ENCODE results near the gene C18orf32. TPM values are rescaled to one million over a fixed set of nuclear protein-coding genes. Genes with fewer than 3 reads are reported as not detected.

Gene C18orf32
- total and polyA plus RNA-seq, 2 donors (not counting 1 experiment from before 2014, with no cell fraction given): 20.8 to 36.3 TPM

- Histone ChIP-seq H4K20me1 (ENCODE audit: control insufficient read depth, insufficient read depth, low read length, poor library complexity, severe bottlenecking) (no peaks in the 10 kb centered on the region), H3K79me2 (ENCODE audit: control insufficient read depth, insufficient read depth, low read length) (no peaks in the 10 kb centered on the region), H3K27ac (ENCODE audit: low read length in 2 of 2) (no peak overlapping the region), H3K27me3 (replicated peaks in 1 of 4; ENCODE audit: control extremely low read depth in 1 of 4, control insufficient read depth in 3 of 4, insufficient read depth in 4 of 4, low read length in 3 of 4) (peaks cover 0 to 3% (median 0%) of the 10 kb centered on the region in 4 experiments), H3K4me3 (ENCODE audit: control extremely low read depth in 1 of 5, extremely low read depth in 1 of 5, insufficient read depth in 1 of 5, low read depth in 2 of 5, low read length in 4 of 5) (no peak overlapping the region), H3K9ac (ENCODE audit: low read length) (no peak overlapping the region), H3K36me3 (replicated peaks in 1 of 2; ENCODE audit: control extremely low read depth in 1 of 2, control insufficient read depth in 1 of 2, extremely low read depth in 1 of 2, insufficient read depth in 2 of 2, low read length in 1 of 2) (no peaks in the 10 kb centered on the region), H3K4me2 (replicated peaks; ENCODE audit: low read depth, low read length, poor library complexity, severe bottlenecking) (no peak overlapping the region), H2AFZ (ENCODE audit: insufficient read depth, low read depth, low read length, poor library complexity, severe bottlenecking) (no peak overlapping the region), H3K9me3 (ENCODE audit: control extremely low read depth in 1 of 3, control insufficient read depth in 2 of 3, insufficient read depth in 1 of 3, low read length in 2 of 3) (no peaks in the 10 kb centered on the region), H3K4me1 (ENCODE audit: control insufficient read depth in 2 of 2, insufficient read depth in 2 of 2, low read length in 2 of 2) (no peaks in the 10 kb centered on the region)
- no peak for DNase-seq
- no peak for ATAC-seq (ENCODE audit: low read depth)
- intact Hi-C loops (cut with micrococcal nuclease): no loop called here
- ChIA-PET POLR2A (no interaction called here), CTCF (interaction anchor here (0.7 to 1.0 kb wide), 2 partner anchors 15 to 963 kb away, joined by 3 read pairs; no protein-coding TSS in a partner anchor)
- peaks cover 28% of the 10 kb centered on the region for H3K27me3 Mint-ChIP-seq
- no peak for TF ChIP-seq CTCF (IDR thresholded peaks at IDR 0.05)
- TF ChIP-seq EZH2 (IDR thresholded peaks at IDR 0.05; ENCODE audit: borderline replicate concordance, insufficient read depth, low read depth, low read length, poor library complexity, severe bottlenecking): no peak
- no peaks in the 10 kb centered on the region for H3K9me3 Mint-ChIP-seq (ENCODE audit: insufficient read depth)
- no peaks in the 10 kb centered on the region for H3K4me1 Mint-ChIP-seq
- H3K4me3 Mint-ChIP-seq: no peak overlapping the region
- WGBS (ENCODE audit: insufficient coverage): no CpG with 5 or more reads among the region's 2 CpGs
- H3K27ac Mint-ChIP-seq: no peak overlapping the region
Measured at GRCh38 chr18:49525981-49526380, 38.9 kb upstream of the C18orf32 start.

- Histone ChIP-seq H3K27ac (ENCODE audit: low read length in 2 of 2) (no peak overlapping the region), H4K20me1 (ENCODE audit: control insufficient read depth, insufficient read depth, low read length, poor library complexity, severe bottlenecking) (no peaks in the 10 kb centered on the region), H3K4me3 (ENCODE audit: control extremely low read depth in 1 of 5, extremely low read depth in 1 of 5, insufficient read depth in 1 of 5, low read depth in 2 of 5, low read length in 4 of 5) (no peak overlapping the region), H3K9me3 (ENCODE audit: control extremely low read depth in 1 of 3, control insufficient read depth in 2 of 3, insufficient read depth in 1 of 3, low read length in 2 of 3) (no peaks in the 10 kb centered on the region), H3K79me2 (ENCODE audit: control insufficient read depth, insufficient read depth, low read length) (no peaks in the 10 kb centered on the region), H3K4me1 (ENCODE audit: control insufficient read depth in 2 of 2, insufficient read depth in 2 of 2, low read length in 2 of 2) (no peaks in the 10 kb centered on the region), H2AFZ (ENCODE audit: insufficient read depth, low read depth, low read length, poor library complexity, severe bottlenecking) (no peak overlapping the region), H3K9ac (ENCODE audit: low read length) (no peak overlapping the region), H3K36me3 (replicated peaks in 1 of 2; ENCODE audit: control extremely low read depth in 1 of 2, control insufficient read depth in 1 of 2, extremely low read depth in 1 of 2, insufficient read depth in 2 of 2, low read length in 1 of 2) (no peaks in the 10 kb centered on the region), H3K4me2 (replicated peaks; ENCODE audit: low read depth, low read length, poor library complexity, severe bottlenecking) (no peak overlapping the region), H3K27me3 (replicated peaks in 1 of 4; ENCODE audit: control extremely low read depth in 1 of 4, control insufficient read depth in 3 of 4, insufficient read depth in 4 of 4, low read length in 3 of 4) (peaks cover 0 to 3% (median 0%) of the 10 kb centered on the region in 4 experiments)
- peaks cover 21% of the 10 kb centered on the region for H3K27me3 Mint-ChIP-seq
- intact Hi-C loops (cut with micrococcal nuclease): no loop called here
- no peak for TF ChIP-seq EZH2 (IDR thresholded peaks at IDR 0.05; ENCODE audit: borderline replicate concordance, insufficient read depth, low read depth, low read length, poor library complexity, severe bottlenecking)
- TF ChIP-seq CTCF (IDR thresholded peaks at IDR 0.05): no peak
- no peak overlapping the region for H3K4me3 Mint-ChIP-seq
- ATAC-seq (ENCODE audit: low read depth) (no peak), DNase-seq (no peak)
- H3K9me3 Mint-ChIP-seq (ENCODE audit: insufficient read depth): no peaks in the 10 kb centered on the region
- H3K4me1 Mint-ChIP-seq: no peaks in the 10 kb centered on the region
- 100% methylated on average over 2 of the region's 2 CpGs for WGBS (ENCODE audit: insufficient coverage)
- POLR2A ChIA-PET: no interaction called here
- CTCF ChIA-PET: interaction anchor here (0.6 to 2.2 kb wide), 3 partner anchors 9 to 671 kb away, joined by 3 to 8 read pairs (median 5); no protein-coding TSS in a partner anchor
- no peak overlapping the region for H3K27ac Mint-ChIP-seq
Measured at GRCh38 chr18:49524951-49525350, 37.9 kb upstream of the C18orf32 start.

All from B cell (primary cell).